ENCODE results near the gene HMG20A.

- TF ChIP-seq CTCF (IDR thresholded peaks at IDR 0.05) (no peak), POLR2A (IDR thresholded peaks at IDR 0.05) (no peak)
Observed at GRCh38 chr15:77511869-77512268, 91.2 kb downstream of the HMG20A start.
